ENCODE results near the gene CNGB1. TPM values are rescaled to one million over a fixed set of nuclear protein-coding genes. Genes with fewer than 3 reads are reported as not detected.

CNGB1 gene
- total and polyA plus RNA-seq, 4 donors: under 0.01 TPM; not detected in 2

DNA sequence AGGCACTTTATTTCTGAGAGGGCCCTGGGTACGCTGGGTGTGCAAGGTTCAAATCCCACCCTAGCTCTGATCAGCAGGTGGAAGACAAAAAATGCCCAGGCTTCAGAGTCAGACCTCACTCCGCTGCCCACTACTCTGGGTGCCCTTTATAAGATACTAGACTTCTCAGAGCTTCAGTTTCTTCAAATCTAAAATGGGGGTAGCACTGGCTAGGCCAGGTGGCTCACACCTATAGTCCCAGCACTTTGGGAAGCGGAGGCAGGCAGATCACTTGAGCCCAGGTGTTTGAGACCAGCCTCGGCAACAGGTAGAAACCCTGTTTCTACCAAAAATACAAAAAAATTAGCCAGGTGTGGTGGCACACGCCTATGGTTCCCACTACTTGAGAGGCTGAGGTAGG is 32.0 kb upstream of the CNGB1 start (continued):
- TF ChIP-seq ZBTB33 (IDR thresholded peaks at IDR 0.05): no peak
- no peak for TF ChIP-seq GABPA (IDR thresholded peaks at IDR 0.05 in 1 of 2, conservative IDR thresholded peaks at IDR 0.05 in 1 of 2)
- TF ChIP-seq FOXA2 (IDR thresholded peaks at IDR 0.05): no peak
- TF ChIP-seq, protein P1, sequence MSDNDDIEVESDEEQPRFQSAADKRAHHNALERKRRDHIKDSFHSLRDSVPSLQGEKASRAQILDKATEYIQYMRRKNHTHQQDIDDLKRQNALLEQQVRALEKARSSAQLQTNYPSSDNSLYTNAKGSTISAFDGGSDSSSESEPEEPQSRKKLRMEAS (IDR thresholded peaks at IDR 0.05): no peak
- TF ChIP-seq, protein P2, sequence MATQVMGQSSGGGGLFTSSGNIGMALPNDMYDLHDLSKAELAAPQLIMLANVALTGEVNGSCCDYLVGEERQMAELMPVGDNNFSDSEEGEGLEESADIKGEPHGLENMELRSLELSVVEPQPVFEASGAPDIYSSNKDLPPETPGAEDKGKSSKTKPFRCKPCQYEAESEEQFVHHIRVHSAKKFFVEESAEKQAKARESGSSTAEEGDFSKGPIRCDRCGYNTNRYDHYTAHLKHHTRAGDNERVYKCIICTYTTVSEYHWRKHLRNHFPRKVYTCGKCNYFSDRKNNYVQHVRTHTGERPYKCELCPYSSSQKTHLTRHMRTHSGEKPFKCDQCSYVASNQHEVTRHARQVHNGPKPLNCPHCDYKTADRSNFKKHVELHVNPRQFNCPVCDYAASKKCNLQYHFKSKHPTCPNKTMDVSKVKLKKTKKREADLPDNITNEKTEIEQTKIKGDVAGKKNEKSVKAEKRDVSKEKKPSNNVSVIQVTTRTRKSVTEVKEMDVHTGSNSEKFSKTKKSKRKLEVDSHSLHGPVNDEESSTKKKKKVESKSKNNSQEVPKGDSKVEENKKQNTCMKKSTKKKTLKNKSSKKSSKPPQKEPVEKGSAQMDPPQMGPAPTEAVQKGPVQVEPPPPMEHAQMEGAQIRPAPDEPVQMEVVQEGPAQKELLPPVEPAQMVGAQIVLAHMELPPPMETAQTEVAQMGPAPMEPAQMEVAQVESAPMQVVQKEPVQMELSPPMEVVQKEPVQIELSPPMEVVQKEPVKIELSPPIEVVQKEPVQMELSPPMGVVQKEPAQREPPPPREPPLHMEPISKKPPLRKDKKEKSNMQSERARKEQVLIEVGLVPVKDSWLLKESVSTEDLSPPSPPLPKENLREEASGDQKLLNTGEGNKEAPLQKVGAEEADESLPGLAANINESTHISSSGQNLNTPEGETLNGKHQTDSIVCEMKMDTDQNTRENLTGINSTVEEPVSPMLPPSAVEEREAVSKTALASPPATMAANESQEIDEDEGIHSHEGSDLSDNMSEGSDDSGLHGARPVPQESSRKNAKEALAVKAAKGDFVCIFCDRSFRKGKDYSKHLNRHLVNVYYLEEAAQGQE (IDR thresholded peaks at IDR 0.05): no peak

DNA sequence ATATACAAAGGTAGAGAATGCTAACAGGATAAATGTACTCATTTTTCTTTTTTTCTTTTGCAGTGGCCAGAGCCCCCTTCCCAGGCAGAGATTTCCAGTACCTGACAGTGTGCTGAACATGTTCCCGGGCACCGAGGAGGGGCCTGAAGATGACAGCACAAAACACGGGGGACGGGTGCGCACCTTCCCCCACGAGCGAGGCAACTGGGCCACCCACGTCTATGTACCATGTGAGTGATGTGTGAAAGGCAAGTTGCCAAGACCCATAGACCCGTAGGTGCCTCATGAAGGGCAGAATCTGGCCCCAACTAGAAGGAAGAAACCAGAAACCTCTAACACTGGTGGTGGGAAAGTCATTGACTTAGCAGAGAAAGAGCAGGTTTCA is 31.5 kb upstream of the CNGB1 start:
- H3K4me1 ChIP-seq (ENCODE audit: control insufficient read depth in 4 of 4, insufficient read depth in 4 of 4, low read length in 3 of 4): peaks cover 13 to 29% (median 17%) of the 10 kb centered on the region in 4 donors
- no peaks in the 10 kb centered on the region for H3K27me3 ChIP-seq (ENCODE audit: control insufficient read depth in 4 of 4, insufficient read depth in 4 of 4, low read length in 3 of 4)
- TF ChIP-seq FOXA2 (IDR thresholded peaks at IDR 0.05): no peak
- TF ChIP-seq SP1 (IDR thresholded peaks at IDR 0.05): no peak
- no peak for TF ChIP-seq HNF4A (conservative IDR thresholded peaks at IDR 0.05)
- no peak for TF ChIP-seq HNF4G (IDR thresholded peaks at IDR 0.05)
- TF ChIP-seq CTCF (IDR thresholded peaks at IDR 0.05; ENCODE audit: low read depth, low read length, missing input control): no peak
- no peak for TF ChIP-seq TAF1 (conservative IDR thresholded peaks at IDR 0.05)
- TF ChIP-seq ZBTB33 (IDR thresholded peaks at IDR 0.05): no peak
- TF ChIP-seq, protein P2 (IDR thresholded peaks at IDR 0.05): no peak
- TF ChIP-seq RAD21 (IDR thresholded peaks at IDR 0.05): no peak
- TF ChIP-seq YY1 (IDR thresholded peaks at IDR 0.05): no peak
- TF ChIP-seq, protein P1 (IDR thresholded peaks at IDR 0.05): no peak
- TF ChIP-seq RXRA (IDR thresholded peaks at IDR 0.05): no peak
- no peak for TF ChIP-seq GABPA (IDR thresholded peaks at IDR 0.05 in 1 of 2, conservative IDR thresholded peaks at IDR 0.05 in 1 of 2)
- no peak for TF ChIP-seq NR2F2 (IDR thresholded peaks at IDR 0.05)
- TF ChIP-seq JUND (IDR thresholded peaks at IDR 0.05): no peak
- no peak for TF ChIP-seq FOXA1 (IDR thresholded peaks at IDR 0.05)
- TF ChIP-seq EGR1 (IDR thresholded peaks at IDR 0.05; ENCODE audit: low read depth in 2 of 2): no peak
- TF ChIP-seq, protein P3, sequence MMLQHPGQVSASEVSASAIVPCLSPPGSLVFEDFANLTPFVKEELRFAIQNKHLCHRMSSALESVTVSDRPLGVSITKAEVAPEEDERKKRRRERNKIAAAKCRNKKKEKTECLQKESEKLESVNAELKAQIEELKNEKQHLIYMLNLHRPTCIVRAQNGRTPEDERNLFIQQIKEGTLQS (IDR thresholded peaks at IDR 0.05): no peak
- H3K9me3 ChIP-seq (ENCODE audit: control insufficient read depth in 4 of 4, low read length in 3 of 4): no peaks in the 10 kb centered on the region
- H3K4me3 ChIP-seq (ENCODE audit: low read depth in 1 of 3, low read length in 3 of 3): no peak overlapping the region
- no peak for DNase-seq (ENCODE audit: low spot score)
- peaks cover 0 to 7% (median 5%) of the 10 kb centered on the region in 4 donors for H3K36me3 ChIP-seq (ENCODE audit: control insufficient read depth in 4 of 4, insufficient read depth in 3 of 4, low read depth in 1 of 4, low read length in 3 of 4)
- H3K9ac ChIP-seq (ENCODE audit: low read depth in 1 of 2, low read length in 2 of 2): no peak overlapping the region
- WGBS: 85% methylated on average over 9 of the region's 9 CpGs
- H3K27ac ChIP-seq (ENCODE audit: low read depth in 1 of 2, low read length in 2 of 2): no peak overlapping the region

All from liver (tissue), 9 donors.